C4-2B (cell line): Measurements from ENCODE around the gene LRBA.

Experiments used
- CTCF ChIP-seq: fragments of 450-650 bp; conservative IDR thresholded peaks from 2 replicates; pipeline ENCODE4 v1.5.1; 2017; ENCODE audit warnings: mild to moderate bottlenecking
- ZFX ChIP-seq: fragments of 450-650 bp; IDR thresholded peaks from 2 replicates; pipeline ENCODE4 v1.6.1; 2017

DNA sequence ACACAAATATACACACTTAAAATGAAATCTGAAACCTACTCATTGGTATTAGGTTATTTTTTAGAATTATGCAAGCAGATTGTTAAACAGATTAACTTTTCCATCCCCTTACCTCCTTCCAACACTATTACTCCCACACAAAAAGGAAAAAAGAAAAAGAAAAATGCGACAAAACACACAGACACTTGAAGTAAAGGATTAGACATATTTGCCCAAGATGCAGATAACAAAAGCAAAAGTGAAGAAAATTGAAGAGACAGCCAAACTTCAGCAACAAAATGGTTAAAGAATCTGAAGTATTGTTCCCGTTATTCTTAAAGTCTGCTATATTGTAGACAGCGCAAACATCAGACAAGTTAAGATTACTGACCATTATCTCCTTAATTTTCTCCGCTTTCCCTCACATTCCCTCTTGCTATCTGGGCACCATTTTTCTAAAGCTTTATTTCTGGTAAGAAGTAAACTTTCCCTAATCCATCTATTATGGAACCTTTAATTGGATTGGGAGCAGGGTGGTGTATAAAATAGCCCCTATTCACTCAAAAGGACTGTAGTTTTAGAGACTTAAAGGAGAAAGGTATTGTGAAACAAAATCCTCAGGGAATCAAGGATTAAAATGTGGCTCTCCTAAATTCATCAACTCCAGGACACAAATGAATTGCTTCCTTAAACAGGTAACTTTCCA, 467.8 kb downstream of the LRBA start:
- TF ChIP-seq CTCF: no peak
- TF ChIP-seq ZFX: no peak
